GM12891 (cell line): Measurements from ENCODE around the gene UNCX.

Experiments used
- POLR2A ChIP-seq: IDR thresholded peaks from 2 replicates; pipeline ENCODE4 v1.6.1; 2011; ENCODE audit warnings: low read depth, low read length, control low read depth
- POLR2AphosphoS5 ChIP-seq: IDR thresholded peaks from 2 replicates; pipeline ENCODE4 v1.6.1; 2011; ENCODE audit warnings: low read depth, low read length, control low read depth

GRCh38 chr7:1251796-1252539 lies 19.3 kb downstream of the UNCX start:
- TF ChIP-seq POLR2AphosphoS5 (no peak), POLR2A (no peak)
